ENCODE results near the gene ELOVL6. TPM values are rescaled to one million over a fixed set of nuclear protein-coding genes. Genes with fewer than 3 reads are reported as not detected.

The ELOVL6 gene
- total and polyA plus RNA-seq, 11 donors = 0.50 to 22.4 (median 2.9) TPM

- ATAC-seq = no peak
- Histone ChIP-seq H3K9me3 (no peaks in the 10 kb centered on the region), H3K27me3 (peaks cover 0 to 5% (median 0%) of the 10 kb centered on the region in 9 donors), H3K36me3 (no peaks in the 10 kb centered on the region), H3K4me3 (no peak overlapping the region), H3K27ac (no peak overlapping the region), H3K4me1 (peaks cover 0 to 16% (median 0%) of the 10 kb centered on the region in 12 donors)
- 88 to 97% (median 92%) methylated on average over 3 of the region's 3 CpGs for WGBS, 4 donors
- TF ChIP-seq, protein P1, sequence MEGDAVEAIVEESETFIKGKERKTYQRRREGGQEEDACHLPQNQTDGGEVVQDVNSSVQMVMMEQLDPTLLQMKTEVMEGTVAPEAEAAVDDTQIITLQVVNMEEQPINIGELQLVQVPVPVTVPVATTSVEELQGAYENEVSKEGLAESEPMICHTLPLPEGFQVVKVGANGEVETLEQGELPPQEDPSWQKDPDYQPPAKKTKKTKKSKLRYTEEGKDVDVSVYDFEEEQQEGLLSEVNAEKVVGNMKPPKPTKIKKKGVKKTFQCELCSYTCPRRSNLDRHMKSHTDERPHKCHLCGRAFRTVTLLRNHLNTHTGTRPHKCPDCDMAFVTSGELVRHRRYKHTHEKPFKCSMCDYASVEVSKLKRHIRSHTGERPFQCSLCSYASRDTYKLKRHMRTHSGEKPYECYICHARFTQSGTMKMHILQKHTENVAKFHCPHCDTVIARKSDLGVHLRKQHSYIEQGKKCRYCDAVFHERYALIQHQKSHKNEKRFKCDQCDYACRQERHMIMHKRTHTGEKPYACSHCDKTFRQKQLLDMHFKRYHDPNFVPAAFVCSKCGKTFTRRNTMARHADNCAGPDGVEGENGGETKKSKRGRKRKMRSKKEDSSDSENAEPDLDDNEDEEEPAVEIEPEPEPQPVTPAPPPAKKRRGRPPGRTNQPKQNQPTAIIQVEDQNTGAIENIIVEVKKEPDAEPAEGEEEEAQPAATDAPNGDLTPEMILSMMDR (IDR thresholded peaks at IDR 0.05) = no peak
- TF ChIP-seq POLR2A (IDR thresholded peaks at IDR 0.05) = no peak
- no peak for DNase-seq
- intact Hi-C loops (cut with DNase I) = no loop called here
Measured at GRCh38 chr4:110202024-110202423, 3.6 kb upstream of the ELOVL6 start.

DNA sequence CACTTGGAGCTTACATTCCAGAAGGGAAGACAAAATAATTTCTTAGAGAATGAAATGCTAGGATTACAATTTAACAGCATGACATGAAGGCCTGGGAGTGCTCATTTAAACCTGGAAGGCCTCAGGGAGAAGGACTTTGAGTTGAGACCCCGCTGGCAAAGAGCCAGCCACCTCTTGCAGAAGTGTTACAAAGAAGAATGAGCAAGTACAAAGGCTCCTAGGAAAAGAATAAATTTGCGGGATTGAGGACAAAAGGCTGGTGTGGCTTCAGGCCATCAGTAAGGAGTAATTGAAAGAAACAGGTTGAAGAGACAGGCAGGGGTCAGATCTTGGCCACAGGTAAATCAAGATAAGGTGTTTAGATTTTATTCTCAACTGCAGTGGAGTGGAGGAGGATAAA lies 3.1 kb upstream of the ELOVL6 start:
- 60 to 63% (median 61%) methylated on average over 2 of the region's 2 CpGs for WGBS, 4 donors
- H3K4me3 ChIP-seq = no peak overlapping the region
- H3K36me3 ChIP-seq = no peaks in the 10 kb centered on the region
- H3K4me1 ChIP-seq = peaks cover 0 to 16% (median 0%) of the 10 kb centered on the region in 12 donors
- no peak for ATAC-seq
- TF ChIP-seq POLR2A (IDR thresholded peaks at IDR 0.05) = no peak
- TF ChIP-seq, protein P1 (IDR thresholded peaks at IDR 0.05) = no peak
- no peak for DNase-seq
- no peaks in the 10 kb centered on the region for H3K9me3 ChIP-seq
- H3K27ac ChIP-seq = no peak overlapping the region
- H3K27me3 ChIP-seq = peaks cover 0 to 5% (median 0%) of the 10 kb centered on the region in 9 donors
- intact Hi-C loops (cut with DNase I) = no loop called here

DNA sequence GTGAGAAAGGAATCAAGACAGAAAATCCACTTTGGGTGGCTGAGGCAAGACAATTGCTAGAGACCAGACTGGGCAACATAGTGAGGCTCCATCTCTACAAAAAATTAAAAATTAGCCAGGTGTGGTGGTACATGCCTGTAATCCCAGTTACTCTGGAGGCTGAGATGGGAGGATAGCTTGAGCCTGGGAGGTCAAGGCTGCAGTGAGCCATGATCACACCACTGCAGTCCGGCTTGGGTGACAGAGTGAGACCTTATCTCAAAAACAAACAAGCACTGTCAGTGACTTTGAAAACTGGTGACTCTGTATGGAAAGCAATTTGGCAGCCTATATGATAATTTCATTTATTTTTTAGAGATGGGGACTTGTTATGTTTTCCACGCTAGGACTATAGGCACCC lies 2.3 kb upstream of the ELOVL6 start:
- Histone ChIP-seq H3K27me3 (peaks cover 0 to 5% (median 0%) of the 10 kb centered on the region in 9 donors), H3K4me3 (no peak overlapping the region), H3K36me3 (no peaks in the 10 kb centered on the region), H3K4me1 (peaks cover 0 to 23% (median 2%) of the 10 kb centered on the region in 12 donors), H3K9me3 (no peaks in the 10 kb centered on the region), H3K27ac (no peak overlapping the region)
- DNase-seq (no peak), ATAC-seq (no peak)
- no peak for TF ChIP-seq POLR2A (IDR thresholded peaks at IDR 0.05)
- TF ChIP-seq, protein P1 (IDR thresholded peaks at IDR 0.05) = no peak
- WGBS, 4 donors = 76 to 89% (median 84%) methylated on average over 2 of the region's 2 CpGs
- intact Hi-C loops (cut with DNase I) = no loop called here

DNA sequence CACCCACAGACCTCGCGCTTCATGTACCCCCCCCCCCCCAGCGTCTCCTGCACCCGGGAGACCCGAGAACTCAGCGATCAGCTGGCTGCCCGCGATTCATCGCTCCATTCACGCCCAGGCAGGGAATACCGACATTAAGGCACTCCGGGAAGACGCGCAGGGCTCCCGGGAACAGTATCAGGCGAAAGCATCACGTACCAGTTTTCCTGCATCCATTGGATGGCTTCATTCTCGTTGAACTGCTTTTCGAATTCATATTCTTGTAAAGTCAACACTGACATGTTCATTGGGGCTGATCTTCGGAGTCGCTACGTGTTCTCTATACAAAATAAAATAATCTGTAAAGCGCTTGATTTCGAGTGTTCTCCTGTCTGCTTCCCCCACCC lies 373 bp downstream of the ELOVL6 start:
- peaks cover 0 to 5% (median 0%) of the 10 kb centered on the region in 9 donors for H3K27me3 ChIP-seq
- H3K27ac ChIP-seq = peak overlapping the region in 9 of 12 donors; percentile 43 to 90 (median 84)
- no peaks in the 10 kb centered on the region for H3K9me3 ChIP-seq
- DNase-seq (no peak), ATAC-seq (peak in 1 of 4 donors; percentile 20)
- H3K4me3 ChIP-seq = peak overlapping the region; percentile 66 to 96 (median 87)
- H3K4me1 ChIP-seq = peaks cover 0 to 30% (median 4%) of the 10 kb centered on the region in 12 donors
- TF ChIP-seq, protein P1 (IDR thresholded peaks at IDR 0.05) = no peak
- TF ChIP-seq POLR2A (IDR thresholded peaks at IDR 0.05) = no peak
- intact Hi-C loops (cut with DNase I) = loop anchor here in 5 of 10 donors (5.0 to 10.0 kb wide), 3 partner anchors 146 to 317 kb away; no protein-coding TSS in a partner anchor
- H3K36me3 ChIP-seq = no peaks in the 10 kb centered on the region
- 0% methylated on average over 24 of the region's 24 CpGs for WGBS, 4 donors
